Gastroesophageal sphincter (tissue), 3 donors: ENCODE results near the gene CRABP2.

Source experiments
- CTCF ChIP-seq, 4 experiments: fragments of 200-600 bp in 2 of 4; fragments of 450-650 bp in 2 of 4; sonication (generic) in 1 of 4; IDR thresholded peaks; one replicate each; pipeline ENCODE4 v1.5.1; 2017 to 2019; ENCODE audit warnings: antibody characterized with exemption in 4 of 4, mild to moderate bottlenecking in 2 of 4, moderate library complexity in 2 of 4
- POLR2A ChIP-seq, 2 donors: fragments of 450-650 bp; IDR thresholded peaks; one replicate each; pipeline ENCODE4 v1.6.1; 2017; ENCODE audit warnings: antibody characterized with exemption in 2 of 2, mild to moderate bottlenecking in 2 of 2, moderate library complexity in 1 of 2
- POLR2AphosphoS5 ChIP-seq: sonication (generic); formaldehyde crosslinking; IDR thresholded peaks from one replicate; pipeline ENCODE4 v1.6.1; 2017; ENCODE audit warnings: antibody characterized with exemption

DNA sequence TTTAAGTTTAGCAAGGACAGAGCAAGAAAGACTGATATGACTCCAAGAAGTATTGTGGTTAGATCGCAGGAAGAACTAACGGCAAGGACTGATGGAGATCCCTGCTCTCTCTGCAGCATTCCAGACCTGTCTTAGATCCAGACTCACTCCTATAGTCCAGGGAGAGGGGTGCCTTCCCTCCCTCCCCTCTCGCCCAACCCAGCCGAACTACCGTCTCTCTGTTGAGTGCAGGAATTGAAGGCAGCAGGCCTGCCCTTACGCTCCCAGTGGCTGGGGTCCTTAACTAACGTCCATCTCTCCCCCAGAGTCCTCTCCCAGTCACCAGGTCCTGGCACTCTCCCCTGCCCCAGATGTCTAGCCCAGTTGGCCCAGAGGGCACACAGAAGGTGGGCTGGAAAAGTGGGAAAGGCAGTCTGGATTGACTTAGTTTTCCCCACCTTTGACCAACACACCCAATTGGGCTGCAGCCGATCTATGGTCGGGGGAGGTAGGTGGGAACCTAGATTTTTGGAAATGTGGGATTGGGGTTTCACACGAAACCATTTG lies 1.1 kb downstream of the CRABP2 start:
- TF ChIP-seq CTCF (IDR thresholded peaks at IDR 0.05): no peak
- TF ChIP-seq POLR2A (IDR thresholded peaks at IDR 0.05): no peak
- TF ChIP-seq POLR2AphosphoS5: no peak
